ENCODE data around the gene ACAP2. TPM values are rescaled to one million over a fixed set of nuclear protein-coding genes. Genes with fewer than 3 reads are reported as not detected.

The ACAP2 gene
- total RNA-seq, 2 experiments from 2014 or later, result 43.9 to 80.7 TPM

GRCh38 chr3:195421400-195421799 is 21.4 kb downstream of the ACAP2 start:
- Histone ChIP-seq H3K4me1 (ENCODE audit: insufficient read depth, low read length, poor library complexity, severe bottlenecking) (no peaks in the 10 kb centered on the region), H3K9me2 (ENCODE audit: insufficient read depth, low read length) (no peaks in the 10 kb centered on the region), H2AFZ (ENCODE audit: low read length) (no peak overlapping the region), H3K36me3 (ENCODE audit: insufficient read depth, low read length) (no peaks in the 10 kb centered on the region; the same call in 1 of the 2 replicates), H3K79me2 (ENCODE audit: insufficient read depth, low read depth, low read length) (peaks cover 91% of the 10 kb centered on the region), H4K20me1 (ENCODE audit: insufficient read depth, low read length) (peaks cover 10% of the 10 kb centered on the region; the same call in 1 of the 2 replicates), H3K9me3 (ENCODE audit: low read length) (no peaks in the 10 kb centered on the region), H3K4me3 (ENCODE audit: low read depth, low read length, poor library complexity, severe bottlenecking) (no peak overlapping the region), H3K4me2 (ENCODE audit: low read length) (no peak overlapping the region), H3K27ac (ENCODE audit: low read depth, low read length, poor library complexity, severe bottlenecking) (no peak overlapping the region)
- DNase-seq (ENCODE audit: low spot score), result no peak
- CTCF ChIA-PET (ENCODE audit: unreplicated experiment), result no interaction called here
- POLR2A ChIA-PET, result no interaction called here
- no peak for TF ChIP-seq EZH2phosphoT487 (IDR thresholded peaks at IDR 0.05; ENCODE audit: borderline replicate concordance, low read depth, low read length)
- no peak for TF ChIP-seq CTCF (conservative IDR thresholded peaks at IDR 0.05; ENCODE audit: low read length)
- intact Hi-C loops (cut with micrococcal nuclease; ENCODE audit: unreplicated experiment), result no loop called here
- TSS peak; percentile 10 for BruUV-seq (replicated peaks)

DNA sequence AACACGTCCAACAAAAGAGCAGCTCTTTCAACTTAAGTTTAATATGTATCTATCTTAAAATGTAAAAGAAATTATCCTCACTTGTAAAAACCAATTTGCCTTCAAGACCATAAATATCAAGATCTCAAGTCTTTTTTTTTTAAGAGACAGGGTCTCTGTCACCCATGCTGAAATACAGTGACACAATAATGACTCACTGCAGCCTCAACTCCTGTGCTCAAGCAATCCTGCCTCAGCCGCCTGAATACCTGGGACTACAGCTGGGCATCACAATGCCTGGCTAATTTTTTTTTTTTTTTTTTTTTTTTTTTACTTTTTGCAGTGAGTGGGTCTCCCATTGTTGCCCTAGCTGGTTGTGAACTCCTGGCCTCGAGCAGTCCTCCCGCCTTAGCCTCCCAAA is 26.0 kb downstream of the ACAP2 start:
- intact Hi-C loops (cut with micrococcal nuclease; ENCODE audit: unreplicated experiment), result no loop called here
- no TSS peak for BruUV-seq (replicated peaks)
- POLR2A ChIA-PET, result interaction anchor here (0.6 to 0.9 kb wide), 2 partner anchors 9 to 707 kb away, joined by 3 read pairs; no protein-coding TSS in a partner anchor

More for the DNA sequence above, 26.0 kb downstream of the ACAP2 start:
- CTCF ChIA-PET (ENCODE audit: unreplicated experiment), result no interaction called here
- Histone ChIP-seq H3K9me3 (ENCODE audit: low read length) (no peaks in the 10 kb centered on the region), H3K4me1 (ENCODE audit: insufficient read depth, low read length, poor library complexity, severe bottlenecking) (no peaks in the 10 kb centered on the region), H3K36me3 (ENCODE audit: insufficient read depth, low read length) (peaks cover under 1% of the 10 kb centered on the region), H2AFZ (ENCODE audit: low read length) (no peak overlapping the region), H3K4me2 (ENCODE audit: low read length) (no peak overlapping the region), H4K20me1 (ENCODE audit: insufficient read depth, low read length) (peaks cover 3% of the 10 kb centered on the region; the same call in 1 of the 2 replicates), H3K27ac (ENCODE audit: low read depth, low read length, poor library complexity, severe bottlenecking) (no peak overlapping the region), H3K4me3 (ENCODE audit: low read depth, low read length, poor library complexity, severe bottlenecking) (no peak overlapping the region), H3K9me2 (ENCODE audit: insufficient read depth, low read length) (no peaks in the 10 kb centered on the region), H3K79me2 (ENCODE audit: insufficient read depth, low read depth, low read length) (peaks cover 88% of the 10 kb centered on the region)
- no peak for DNase-seq (ENCODE audit: low spot score)
- TF ChIP-seq CTCF (conservative IDR thresholded peaks at IDR 0.05; ENCODE audit: low read length) (no peak), EZH2phosphoT487 (IDR thresholded peaks at IDR 0.05; ENCODE audit: borderline replicate concordance, low read depth, low read length) (no peak)

All from OCI-LY7 (cell line).